ENCODE results near the gene PLEKHM2. TPM values are rescaled to one million over a fixed set of nuclear protein-coding genes. Genes with fewer than 3 reads are reported as not detected.

PLEKHM2 gene
- total RNA-seq, 1 donor from 2014 or later, result 70.4 TPM

GRCh38 chr1:15728937-15729657, 45.0 kb downstream of the PLEKHM2 start:
- TF ChIP-seq CTCF (IDR thresholded peaks at IDR 0.05; ENCODE audit: unreplicated experiment), result no peak
- Mint-ChIP-seq H3K36me3 (ENCODE audit: insufficient read depth) (peaks cover 12% of the 10 kb centered on the region), H3K27me3 (no peaks in the 10 kb centered on the region), H3K4me3 (ENCODE audit: low read depth) (no peak overlapping the region), H3K27ac (no peak overlapping the region), H3K9me3 (ENCODE audit: low read depth) (no peaks in the 10 kb centered on the region), H3K4me1 (ENCODE audit: low read depth) (no peaks in the 10 kb centered on the region)
- no peak for DNase-seq (ENCODE audit: low spot score, unreplicated experiment)

- TF ChIP-seq CTCF (IDR thresholded peaks at IDR 0.05; ENCODE audit: unreplicated experiment), result no peak
- Mint-ChIP-seq H3K36me3 (ENCODE audit: insufficient read depth) (peaks cover 10% of the 10 kb centered on the region), H3K9me3 (ENCODE audit: low read depth) (no peaks in the 10 kb centered on the region), H3K4me1 (ENCODE audit: low read depth) (peaks cover 4% of the 10 kb centered on the region), H3K27ac (no peak overlapping the region), H3K4me3 (ENCODE audit: low read depth) (no peak overlapping the region), H3K27me3 (no peaks in the 10 kb centered on the region)
- no peak for DNase-seq (ENCODE audit: low spot score, unreplicated experiment)
These were observed 46.3 kb downstream of the PLEKHM2 start for GRCh38 chr1:15730423-15730822.

GRCh38 chr1:15730936-15731335, 46.8 kb downstream of the PLEKHM2 start:
- no peak for DNase-seq (ENCODE audit: low spot score, unreplicated experiment)
- no peak for TF ChIP-seq CTCF (IDR thresholded peaks at IDR 0.05; ENCODE audit: unreplicated experiment)
- peaks cover 9% of the 10 kb centered on the region for H3K36me3 Mint-ChIP-seq (ENCODE audit: insufficient read depth)

GRCh38 chr1:15731735-15732685, 47.9 kb downstream of the PLEKHM2 start:
- Mint-ChIP-seq H3K36me3 (ENCODE audit: insufficient read depth) (peaks cover 6% of the 10 kb centered on the region), H3K27me3 (no peaks in the 10 kb centered on the region), H3K4me3 (ENCODE audit: low read depth) (no peak overlapping the region), H3K9me3 (ENCODE audit: low read depth) (no peaks in the 10 kb centered on the region), H3K27ac (no peak overlapping the region), H3K4me1 (ENCODE audit: low read depth) (peaks cover 4% of the 10 kb centered on the region)
- TF ChIP-seq CTCF (IDR thresholded peaks at IDR 0.05; ENCODE audit: unreplicated experiment), result no peak
- no peak for DNase-seq (ENCODE audit: low spot score, unreplicated experiment)

More at GRCh38 chr1:15730936-15731335, 46.8 kb downstream of the PLEKHM2 start:
- H3K27me3 Mint-ChIP-seq, result no peaks in the 10 kb centered on the region
- H3K9me3 Mint-ChIP-seq (ENCODE audit: low read depth), result no peaks in the 10 kb centered on the region
- no peak overlapping the region for H3K4me3 Mint-ChIP-seq (ENCODE audit: low read depth)
- peaks cover 4% of the 10 kb centered on the region for H3K4me1 Mint-ChIP-seq (ENCODE audit: low read depth)
- no peak overlapping the region for H3K27ac Mint-ChIP-seq

GRCh38 chr1:15732686-15733081, 48.6 kb downstream of the PLEKHM2 start:
- no peak overlapping the region for H3K4me3 Mint-ChIP-seq (ENCODE audit: low read depth)

More at GRCh38 chr1:15732686-15733081, 48.6 kb downstream of the PLEKHM2 start:
- TF ChIP-seq CTCF (IDR thresholded peaks at IDR 0.05; ENCODE audit: unreplicated experiment), result no peak
- peaks cover 6% of the 10 kb centered on the region for H3K36me3 Mint-ChIP-seq (ENCODE audit: insufficient read depth)
- no peaks in the 10 kb centered on the region for H3K9me3 Mint-ChIP-seq (ENCODE audit: low read depth)
- no peak for DNase-seq (ENCODE audit: low spot score, unreplicated experiment)
- no peak overlapping the region for H3K27ac Mint-ChIP-seq
- peaks cover 5% of the 10 kb centered on the region for H3K4me1 Mint-ChIP-seq (ENCODE audit: low read depth)
- no peaks in the 10 kb centered on the region for H3K27me3 Mint-ChIP-seq

Measured in progenitor cell of endocrine pancreas (in vitro differentiated cells).